ENCODE measurements around the gene TLL1.

Gene TLL1

GRCh38 chr4:165964591-165964990 lies 91.6 kb downstream of the TLL1 start:
- DNase-seq (ENCODE audit: low spot score in 2 of 2) = no peak

GRCh38 chr4:165965503-165965902 lies 92.5 kb downstream of the TLL1 start:
- H3K27ac Mint-ChIP-seq (ENCODE audit: low read depth) = no peak overlapping the region
- H3K4me3 Mint-ChIP-seq = no peak overlapping the region
- H3K4me1 Mint-ChIP-seq = no peaks in the 10 kb centered on the region
- peaks cover 31% of the 10 kb centered on the region for H3K9me3 Mint-ChIP-seq
- H3K27me3 Mint-ChIP-seq = no peaks in the 10 kb centered on the region
- ATAC-seq (replicated peaks; ENCODE audit: extremely low read depth, poor library complexity, severe bottlenecking) (no peak), DNase-seq (ENCODE audit: low spot score in 2 of 2) (no peak)
- no peaks in the 10 kb centered on the region for H3K36me3 Mint-ChIP-seq (ENCODE audit: insufficient read depth)

More at GRCh38 chr4:165964591-165964990, 91.6 kb downstream of the TLL1 start:
- H3K27me3 Mint-ChIP-seq = no peaks in the 10 kb centered on the region
- H3K4me1 Mint-ChIP-seq = no peaks in the 10 kb centered on the region
- ATAC-seq (replicated peaks; ENCODE audit: extremely low read depth, poor library complexity, severe bottlenecking) = no peak
- peaks cover 38% of the 10 kb centered on the region for H3K9me3 Mint-ChIP-seq
- no peaks in the 10 kb centered on the region for H3K36me3 Mint-ChIP-seq (ENCODE audit: insufficient read depth)
- H3K4me3 Mint-ChIP-seq = no peak overlapping the region
- no peak overlapping the region for H3K27ac Mint-ChIP-seq (ENCODE audit: low read depth)

GRCh38 chr4:165966833-165967232 lies 93.8 kb downstream of the TLL1 start:
- no peaks in the 10 kb centered on the region for H3K36me3 Mint-ChIP-seq (ENCODE audit: insufficient read depth)
- DNase-seq (ENCODE audit: low spot score in 2 of 2) = no peak
- H3K27ac Mint-ChIP-seq (ENCODE audit: low read depth) = no peak overlapping the region
- ATAC-seq (replicated peaks; ENCODE audit: extremely low read depth, poor library complexity, severe bottlenecking) = no peak
- no peaks in the 10 kb centered on the region for H3K4me1 Mint-ChIP-seq
- H3K27me3 Mint-ChIP-seq = no peaks in the 10 kb centered on the region
- no peak overlapping the region for H3K4me3 Mint-ChIP-seq
- H3K9me3 Mint-ChIP-seq = peaks cover 30% of the 10 kb centered on the region

DNA sequence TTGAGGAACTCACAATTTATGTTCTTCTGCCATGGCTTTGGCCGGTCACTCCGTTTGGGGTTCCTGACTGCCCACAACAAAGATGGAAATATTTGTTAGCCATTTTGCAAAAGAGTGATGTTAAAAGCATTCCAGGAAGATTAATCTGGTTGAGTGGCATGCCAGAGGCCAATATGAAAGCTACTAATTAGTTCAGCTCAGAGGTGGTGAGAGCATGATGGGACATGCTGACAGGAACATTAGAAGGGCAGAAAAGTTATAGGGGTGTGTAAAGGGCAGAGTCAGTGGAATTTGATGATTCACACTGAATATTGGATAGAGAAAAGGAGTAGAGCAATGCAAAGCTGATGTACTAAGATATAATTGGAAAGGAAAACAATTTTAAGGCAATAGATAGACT lies 94.4 kb downstream of the TLL1 start:
- ATAC-seq (replicated peaks; ENCODE audit: extremely low read depth, poor library complexity, severe bottlenecking) (no peak), DNase-seq (ENCODE audit: low spot score in 2 of 2) (no peak)
- Mint-ChIP-seq H3K36me3 (ENCODE audit: insufficient read depth) (no peaks in the 10 kb centered on the region), H3K4me3 (no peak overlapping the region), H3K27ac (ENCODE audit: low read depth) (no peak overlapping the region), H3K4me1 (no peaks in the 10 kb centered on the region), H3K9me3 (peaks cover 31% of the 10 kb centered on the region), H3K27me3 (no peaks in the 10 kb centered on the region)

DNA sequence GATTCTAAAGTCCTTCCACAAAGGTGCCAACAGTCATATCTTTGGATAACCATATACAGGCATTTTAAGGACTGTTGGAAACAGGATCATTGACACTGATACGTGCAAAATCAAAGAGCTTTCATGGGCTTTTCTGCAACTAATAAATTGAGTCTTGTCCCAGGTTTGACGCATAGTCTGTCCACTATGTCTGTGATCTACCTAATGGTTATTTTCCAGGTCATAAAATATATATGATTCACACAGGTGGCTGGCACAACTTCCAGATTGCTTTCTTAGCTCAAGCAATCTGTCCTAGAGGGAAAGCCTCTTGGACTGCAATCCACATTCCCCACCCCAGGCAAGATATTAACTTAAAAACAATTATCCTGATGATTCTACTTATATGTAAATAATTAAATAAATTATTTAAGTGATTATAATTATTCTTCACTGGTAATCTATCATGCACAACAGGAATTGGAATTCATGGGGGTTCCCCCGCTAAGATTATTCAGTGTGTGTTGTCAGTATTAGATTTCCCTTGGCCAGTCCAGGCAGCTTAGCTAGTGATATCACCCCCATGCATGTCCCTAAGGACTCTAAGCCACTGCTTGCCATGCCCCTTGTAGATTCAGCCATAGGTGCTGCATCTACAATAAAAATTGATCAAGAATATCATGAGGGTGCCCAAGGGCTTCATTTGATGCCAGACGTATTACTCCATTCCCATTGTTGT lies 97.8 kb downstream of the TLL1 start:
- no peak overlapping the region for H3K27ac Mint-ChIP-seq (ENCODE audit: low read depth)
- peaks cover 21% of the 10 kb centered on the region for H3K9me3 Mint-ChIP-seq
- no peak for DNase-seq (ENCODE audit: low spot score in 2 of 2)
- no peaks in the 10 kb centered on the region for H3K36me3 Mint-ChIP-seq (ENCODE audit: insufficient read depth)
- H3K4me1 Mint-ChIP-seq = no peaks in the 10 kb centered on the region
- no peak for ATAC-seq (replicated peaks; ENCODE audit: extremely low read depth, poor library complexity, severe bottlenecking)
- no peak overlapping the region for H3K4me3 Mint-ChIP-seq
- H3K27me3 Mint-ChIP-seq = no peaks in the 10 kb centered on the region

GRCh38 chr4:165971446-165971845 lies 98.4 kb downstream of the TLL1 start:
- Mint-ChIP-seq H3K9me3 (peaks cover 16% of the 10 kb centered on the region), H3K4me1 (no peaks in the 10 kb centered on the region), H3K4me3 (no peak overlapping the region), H3K36me3 (ENCODE audit: insufficient read depth) (no peaks in the 10 kb centered on the region), H3K27me3 (no peaks in the 10 kb centered on the region), H3K27ac (ENCODE audit: low read depth) (no peak overlapping the region)
- DNase-seq (ENCODE audit: low spot score in 2 of 2) (no peak), ATAC-seq (replicated peaks; ENCODE audit: extremely low read depth, poor library complexity, severe bottlenecking) (no peak)

GRCh38 chr4:165971933-165972332 lies 98.9 kb downstream of the TLL1 start:
- H3K27ac Mint-ChIP-seq (ENCODE audit: low read depth) = no peak overlapping the region
- no peaks in the 10 kb centered on the region for H3K4me1 Mint-ChIP-seq
- ATAC-seq (replicated peaks; ENCODE audit: extremely low read depth, poor library complexity, severe bottlenecking) = no peak
- no peaks in the 10 kb centered on the region for H3K27me3 Mint-ChIP-seq
- no peak overlapping the region for H3K4me3 Mint-ChIP-seq
- DNase-seq (ENCODE audit: low spot score in 2 of 2) = no peak
- H3K9me3 Mint-ChIP-seq = peaks cover 14% of the 10 kb centered on the region
- H3K36me3 Mint-ChIP-seq (ENCODE audit: insufficient read depth) = no peaks in the 10 kb centered on the region

DNA sequence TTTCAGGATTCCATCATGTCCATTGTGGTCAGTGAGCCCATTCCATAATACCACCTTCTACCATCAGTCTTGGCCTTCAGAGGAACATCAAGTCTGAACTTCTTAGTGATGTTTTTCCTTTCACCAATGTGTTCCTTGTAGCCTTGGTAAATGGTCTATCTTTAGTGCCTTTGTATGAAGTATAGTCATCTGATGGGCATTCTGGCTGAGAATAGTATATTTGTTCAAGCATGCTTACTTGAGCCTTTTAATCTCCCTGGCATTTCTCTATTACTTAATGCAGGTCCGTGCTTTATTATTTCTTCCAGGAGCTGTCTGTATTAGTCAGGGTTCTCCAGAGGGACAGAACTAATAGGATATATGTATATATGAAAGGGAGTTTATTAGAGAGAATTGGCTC lies 99.7 kb downstream of the TLL1 start:
- no peaks in the 10 kb centered on the region for H3K36me3 Mint-ChIP-seq (ENCODE audit: insufficient read depth)
- DNase-seq (ENCODE audit: low spot score in 2 of 2) = no peak
- peaks cover 11% of the 10 kb centered on the region for H3K9me3 Mint-ChIP-seq
- no peak overlapping the region for H3K27ac Mint-ChIP-seq (ENCODE audit: low read depth)
- H3K4me3 Mint-ChIP-seq = no peak overlapping the region
- ATAC-seq (replicated peaks; ENCODE audit: extremely low read depth, poor library complexity, severe bottlenecking) = no peak
- no peaks in the 10 kb centered on the region for H3K4me1 Mint-ChIP-seq
- no peaks in the 10 kb centered on the region for H3K27me3 Mint-ChIP-seq

GRCh38 chr4:165982934-165983333 lies 109.9 kb downstream of the TLL1 start:
- H3K4me1 Mint-ChIP-seq = no peaks in the 10 kb centered on the region
- no peak overlapping the region for H3K27ac Mint-ChIP-seq (ENCODE audit: low read depth)
- no peaks in the 10 kb centered on the region for H3K36me3 Mint-ChIP-seq (ENCODE audit: insufficient read depth)
- H3K4me3 Mint-ChIP-seq = no peak overlapping the region
- no peaks in the 10 kb centered on the region for H3K27me3 Mint-ChIP-seq
- DNase-seq (ENCODE audit: low spot score in 2 of 2) (no peak), ATAC-seq (replicated peaks; ENCODE audit: extremely low read depth, poor library complexity, severe bottlenecking) (no peak)
- H3K9me3 Mint-ChIP-seq = peaks cover 6% of the 10 kb centered on the region

GRCh38 chr4:165986956-165987698 lies 114.1 kb downstream of the TLL1 start:
- ATAC-seq (replicated peaks; ENCODE audit: extremely low read depth, poor library complexity, severe bottlenecking) = no peak
- no peak overlapping the region for H3K4me3 Mint-ChIP-seq
- no peak overlapping the region for H3K27ac Mint-ChIP-seq (ENCODE audit: low read depth)
- peaks cover 6% of the 10 kb centered on the region for H3K9me3 Mint-ChIP-seq
- H3K4me1 Mint-ChIP-seq = no peaks in the 10 kb centered on the region
- no peak for DNase-seq (ENCODE audit: low spot score in 2 of 2)
- no peaks in the 10 kb centered on the region for H3K27me3 Mint-ChIP-seq
- H3K36me3 Mint-ChIP-seq (ENCODE audit: insufficient read depth) = no peaks in the 10 kb centered on the region

DNA sequence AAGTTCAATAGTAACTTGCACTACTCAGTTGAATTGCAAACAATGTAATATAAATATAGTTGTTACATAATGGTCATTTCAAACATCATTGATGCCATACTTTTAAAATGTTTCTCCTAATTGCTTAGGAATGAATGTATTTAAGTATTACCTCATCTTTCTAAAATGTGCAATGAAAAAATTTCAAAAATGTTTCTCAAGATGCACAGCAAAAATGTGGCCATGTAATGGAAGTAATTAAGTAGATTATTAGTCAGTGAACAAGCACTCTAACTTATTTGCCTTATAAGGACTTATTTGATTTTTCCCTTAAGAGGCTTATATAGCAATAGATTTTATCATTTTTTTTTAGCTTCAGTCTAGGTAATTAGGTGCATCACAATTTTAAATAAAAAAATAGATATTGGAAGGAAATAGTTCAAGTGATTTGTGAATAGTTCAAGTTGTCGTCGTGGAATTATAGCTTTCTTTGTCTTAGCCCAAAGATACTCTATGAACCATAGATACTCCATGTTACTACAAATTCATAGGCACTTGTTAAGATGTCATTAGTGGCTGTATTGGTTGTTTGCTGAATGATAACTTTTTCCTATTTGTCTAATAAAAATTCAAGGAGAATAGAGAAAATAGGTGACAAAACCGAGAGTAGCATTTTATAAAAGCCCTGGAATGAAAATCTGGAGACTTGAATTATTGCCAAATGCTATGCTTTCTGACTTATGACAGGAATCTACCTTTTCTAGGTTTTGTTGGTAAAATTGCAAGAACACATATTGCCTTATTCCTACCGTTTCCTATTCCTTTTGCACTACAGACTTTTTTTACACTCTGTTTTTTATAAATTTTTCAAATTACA lies 118.5 kb downstream of the TLL1 start:
- Mint-ChIP-seq H3K36me3 (ENCODE audit: insufficient read depth) (no peaks in the 10 kb centered on the region), H3K4me3 (no peak overlapping the region), H3K4me1 (no peaks in the 10 kb centered on the region), H3K9me3 (peaks cover 5% of the 10 kb centered on the region), H3K27me3 (no peaks in the 10 kb centered on the region), H3K27ac (ENCODE audit: low read depth) (no peak overlapping the region)
- ATAC-seq (replicated peaks; ENCODE audit: extremely low read depth, poor library complexity, severe bottlenecking) (no peak), DNase-seq (ENCODE audit: low spot score in 2 of 2) (no peak)

GRCh38 chr4:165992283-165992682 lies 119.2 kb downstream of the TLL1 start:
- Mint-ChIP-seq H3K27ac (ENCODE audit: low read depth) (no peak overlapping the region), H3K27me3 (no peaks in the 10 kb centered on the region)
- DNase-seq (ENCODE audit: low spot score in 2 of 2) = no peak

More at GRCh38 chr4:165992283-165992682, 119.2 kb downstream of the TLL1 start:
- H3K9me3 Mint-ChIP-seq = peaks cover 5% of the 10 kb centered on the region
- H3K36me3 Mint-ChIP-seq (ENCODE audit: insufficient read depth) = no peaks in the 10 kb centered on the region
- H3K4me1 Mint-ChIP-seq = no peaks in the 10 kb centered on the region
- H3K4me3 Mint-ChIP-seq = no peak overlapping the region
- ATAC-seq (replicated peaks; ENCODE audit: extremely low read depth, poor library complexity, severe bottlenecking) = no peak

Measured in central memory CD8-positive, alpha-beta T cell (primary cell).